BLaER1 treated with 17β-estradiol and CSF1 and Interleukin-3, amounts not matched to agents 10 nM and 100 nM (cell line): ENCODE measurements around the gene PTPRQ.
"Not testable (repeated sequence)": the region's sequence is repeated elsewhere in the genome, so short reads cannot be mapped to it uniquely, and the experiment has no call there.

Experiments used
- H3K27ac ChIP-seq, 11 experiments: shearing (Covaris generic); formaldehyde crosslinking; 2 replicates each; pipeline ENCODE4 v1.8.1; 2022
- H3K27me3 ChIP-seq, 11 experiments: shearing (Covaris generic); formaldehyde crosslinking; 2 replicates each; pipeline ENCODE4 v1.8.1; 2022
- H3K36me3 ChIP-seq, 11 experiments: shearing (Covaris generic); formaldehyde crosslinking; 2 replicates each; pipeline ENCODE4 v1.8.1; 2022
- H3K4me1 ChIP-seq, 10 experiments: shearing (Covaris generic); formaldehyde crosslinking; 2 replicates each; pipeline ENCODE4 v1.8.1; 2022
- H3K4me2 ChIP-seq, 11 experiments: shearing (Covaris generic); formaldehyde crosslinking; 2 replicates each; pipeline ENCODE4 v1.8.1; 2022
- H3K4me3 ChIP-seq, 10 experiments: shearing (Covaris generic); formaldehyde crosslinking; 2 replicates each; pipeline ENCODE4 v1.8.1; 2022
- H3K9ac ChIP-seq, 11 experiments: shearing (Covaris generic); formaldehyde crosslinking; 2 replicates each; pipeline ENCODE4 v1.8.1; 2022
- H3K9me3 ChIP-seq, 11 experiments: shearing (Covaris generic); formaldehyde crosslinking; replicated peaks in 1 of 11; 2 replicates each; pipeline ENCODE4 v1.8.1; 2022
- H4K20me1 ChIP-seq, 11 experiments: shearing (Covaris generic); formaldehyde crosslinking; 2 replicates each; pipeline ENCODE4 v1.8.1; 2022
- Cebpa-rat ChIP-seq, 11 experiments: shearing (Covaris generic); IDR thresholded peaks; 2 replicates each; pipeline ENCODE4 v1.8.1; 2022

Gene PTPRQ

GRCh38 chr12:80469681-80470080 lies 25.6 kb downstream of the PTPRQ start:
- H3K27ac ChIP-seq, result no peak overlapping the region
- H3K4me1 ChIP-seq, result peaks cover 0 to 9% (median 4%) of the 10 kb centered on the region in 10 experiments; a peak in 5 of 20 replicates
- no peaks in the 10 kb centered on the region for H4K20me1 ChIP-seq
- H3K4me3 ChIP-seq, result no peak overlapping the region
- no peak overlapping the region for H3K4me2 ChIP-seq
- no peak overlapping the region for H3K9ac ChIP-seq
- H3K9me3 ChIP-seq, result no peaks in the 10 kb centered on the region
- no peak for TF ChIP-seq Cebpa-rat (IDR thresholded peaks at IDR 0.05)
- H3K36me3 ChIP-seq, result no peaks in the 10 kb centered on the region
- no peaks in the 10 kb centered on the region for H3K27me3 ChIP-seq

- H4K20me1 ChIP-seq, result no peaks in the 10 kb centered on the region
- H3K36me3 ChIP-seq, result no peaks in the 10 kb centered on the region
- H3K9me3 ChIP-seq, result no peaks in the 10 kb centered on the region
- no peak overlapping the region for H3K9ac ChIP-seq
- no peak overlapping the region for H3K27ac ChIP-seq
- H3K27me3 ChIP-seq, result no peaks in the 10 kb centered on the region
- no peak overlapping the region for H3K4me2 ChIP-seq
- H3K4me3 ChIP-seq, result no peak overlapping the region
- peaks cover 0 to 9% (median 5%) of the 10 kb centered on the region in 10 experiments; a peak in 5 of 20 replicates for H3K4me1 ChIP-seq
- TF ChIP-seq Cebpa-rat (IDR thresholded peaks at IDR 0.05), result no peak
These were observed 26.4 kb downstream of the PTPRQ start for GRCh38 chr12:80470403-80470802.

GRCh38 chr12:80472236-80472635 lies 28.2 kb downstream of the PTPRQ start:
- Histone ChIP-seq H3K4me1 (peaks cover 0 to 9% (median 5%) of the 10 kb centered on the region in 10 experiments; a peak in 5 of 20 replicates), H3K4me2 (no peak overlapping the region), H3K27ac (no peak overlapping the region), H3K36me3 (no peaks in the 10 kb centered on the region), H4K20me1 (no peaks in the 10 kb centered on the region), H3K9ac (no peak overlapping the region), H3K27me3 (no peaks in the 10 kb centered on the region), H3K9me3 (peaks cover 0 to under 1% (median 0%) of the 10 kb centered on the region in 11 experiments; a peak in 1 of 22 replicates), H3K4me3 (no peak overlapping the region)
- no peak for TF ChIP-seq Cebpa-rat (IDR thresholded peaks at IDR 0.05)

GRCh38 chr12:80472911-80473500 lies 29.0 kb downstream of the PTPRQ start:
- no peaks in the 10 kb centered on the region for H3K36me3 ChIP-seq
- H3K9me3 ChIP-seq, result peaks cover 0 to 6% (median 0%) of the 10 kb centered on the region in 11 experiments; a peak in 1 of 22 replicates
- no peaks in the 10 kb centered on the region for H3K27me3 ChIP-seq
- no peaks in the 10 kb centered on the region for H4K20me1 ChIP-seq
- no peak overlapping the region for H3K4me2 ChIP-seq
- H3K4me3 ChIP-seq, result no peak overlapping the region
- H3K9ac ChIP-seq, result no peak overlapping the region
- peaks cover 0 to 9% (median 5%) of the 10 kb centered on the region in 10 experiments; a peak in 5 of 20 replicates for H3K4me1 ChIP-seq
- peak overlapping the region in 6 of 11 experiments; percentile 16 to 63 (median 48); a peak in 7 of 22 replicates for H3K27ac ChIP-seq
- TF ChIP-seq Cebpa-rat (IDR thresholded peaks at IDR 0.05), result no peak

GRCh38 chr12:80477521-80478145 lies 33.6 kb downstream of the PTPRQ start:
- H3K9ac ChIP-seq, H3K4me1 ChIP-seq, H3K9me3 ChIP-seq, H3K27me3 ChIP-seq, H3K36me3 ChIP-seq, H3K4me3 ChIP-seq, H3K4me2 ChIP-seq, H3K27ac ChIP-seq, H4K20me1 ChIP-seq: not testable (repeated sequence)

- Histone ChIP-seq H3K27me3 (no peaks in the 10 kb centered on the region), H3K27ac (no peak overlapping the region), H4K20me1 (no peaks in the 10 kb centered on the region), H3K9ac (no peak overlapping the region), H3K4me1 (peaks cover 0 to 4% (median 0%) of the 10 kb centered on the region in 10 experiments; a peak in 1 of 20 replicates), H3K4me3 (no peak overlapping the region), H3K36me3 (no peaks in the 10 kb centered on the region), H3K4me2 (no peak overlapping the region), H3K9me3 (peaks cover 0 to 8% (median 0%) of the 10 kb centered on the region in 11 experiments; a peak in 2 of 22 replicates)
- no peak for TF ChIP-seq Cebpa-rat (IDR thresholded peaks at IDR 0.05)
These were observed 40.7 kb downstream of the PTPRQ start for GRCh38 chr12:80484746-80485145.

GRCh38 chr12:80485222-80485987 lies 41.4 kb downstream of the PTPRQ start:
- Histone ChIP-seq H3K27ac (no peak overlapping the region), H3K9me3 (peaks cover 0 to 8% (median 0%) of the 10 kb centered on the region in 11 experiments; a peak in 2 of 22 replicates), H3K36me3 (no peaks in the 10 kb centered on the region), H3K27me3 (no peaks in the 10 kb centered on the region), H3K4me3 (no peak overlapping the region), H3K9ac (no peak overlapping the region), H3K4me2 (0 out of 22 replicates have a peak overlapping the region, but pooled peaks of 1 of the 11 experiments have one; percentile 12), H3K4me1 (peaks cover 0 to 4% (median 0%) of the 10 kb centered on the region in 10 experiments; a peak in 1 of 20 replicates), H4K20me1 (no peaks in the 10 kb centered on the region)
- no peak for TF ChIP-seq Cebpa-rat (IDR thresholded peaks at IDR 0.05)

- H3K36me3 ChIP-seq, result no peaks in the 10 kb centered on the region
- peaks cover 0 to 8% (median 0%) of the 10 kb centered on the region in 11 experiments; a peak in 3 of 22 replicates for H3K9me3 ChIP-seq
- no peak for TF ChIP-seq Cebpa-rat (IDR thresholded peaks at IDR 0.05)
- peaks cover 0 to 1% (median 0%) of the 10 kb centered on the region in 10 experiments; a peak in 1 of 20 replicates for H3K4me1 ChIP-seq
- H3K4me2 ChIP-seq, result no peak overlapping the region
- H3K4me3 ChIP-seq, result no peak overlapping the region
- no peaks in the 10 kb centered on the region for H4K20me1 ChIP-seq
- H3K9ac ChIP-seq, result no peak overlapping the region
- H3K27me3 ChIP-seq, result no peaks in the 10 kb centered on the region
- H3K27ac ChIP-seq, result no peak overlapping the region
These were observed 46.3 kb downstream of the PTPRQ start for GRCh38 chr12:80490329-80490728.

- Histone ChIP-seq H3K4me3 (no peak overlapping the region), H3K36me3 (no peaks in the 10 kb centered on the region), H3K27ac (no peak overlapping the region), H3K9me3 (peaks cover 0 to 14% (median 4%) of the 10 kb centered on the region in 11 experiments; a peak in 7 of 22 replicates), H3K4me1 (no peaks in the 10 kb centered on the region), H3K9ac (no peak overlapping the region), H3K4me2 (no peak overlapping the region), H3K27me3 (no peaks in the 10 kb centered on the region), H4K20me1 (no peaks in the 10 kb centered on the region)
- TF ChIP-seq Cebpa-rat (IDR thresholded peaks at IDR 0.05), result no peak
These were observed 47.1 kb downstream of the PTPRQ start for GRCh38 chr12:80491166-80491565.
